GM18873 (cell line): Measurements from ENCODE around the gene CDPF1.
"Not testable (repeated sequence)": the region's sequence is repeated elsewhere in the genome, so short reads cannot be mapped to it uniquely, and the experiment has no call there.

Experiments used
- ATAC-seq: cut with Tn5 transposase; IDR thresholded peaks from one replicate; pipeline ENCODE4 v1.9.1; 2021; ENCODE audit warnings: mild to moderate bottlenecking, moderate library complexity, moderate number of reproducible peaks; ENCODE audit not compliant: unreplicated experiment, low FRiP score

CDPF1 gene

GRCh38 chr22:46230262-46230901, 19.7 kb downstream of the CDPF1 start:
- ATAC-seq: no peak

GRCh38 chr22:46229701-46230100, 20.4 kb downstream of the CDPF1 start:
- ATAC-seq: no peak

- no peak for ATAC-seq
Observed at GRCh38 chr22:46226577-46226976, 23.5 kb downstream of the CDPF1 start.

GRCh38 chr22:46225631-46226030, 24.5 kb downstream of the CDPF1 start:
- ATAC-seq: no peak

GRCh38 chr22:46224898-46225290, 25.2 kb downstream of the CDPF1 start:
- ATAC-seq: no peak

GRCh38 chr22:46224044-46224897, 25.8 kb downstream of the CDPF1 start:
- no peak for ATAC-seq

GRCh38 chr22:46220921-46221320, 29.2 kb downstream of the CDPF1 start:
- no peak for ATAC-seq

GRCh38 chr22:46219636-46220035, 30.5 kb downstream of the CDPF1 start:
- no peak for ATAC-seq

GRCh38 chr22:46214616-46215015, 35.5 kb downstream of the CDPF1 start:
- no peak for ATAC-seq

GRCh38 chr22:46214149-46214548, 35.9 kb downstream of the CDPF1 start:
- ATAC-seq: no peak

GRCh38 chr22:46213052-46213451, 37.0 kb downstream of the CDPF1 start:
- no peak for ATAC-seq

GRCh38 chr22:46212195-46212594, 37.9 kb downstream of the CDPF1 start:
- no peak for ATAC-seq

- ATAC-seq: no peak
Observed at GRCh38 chr22:46209262-46209661, 40.8 kb downstream of the CDPF1 start.

- ATAC-seq: no peak
Observed at GRCh38 chr22:46203601-46203980, 46.5 kb downstream of the CDPF1 start.

- no peak for ATAC-seq
Observed at GRCh38 chr22:46202897-46203600, 47.0 kb downstream of the CDPF1 start.

GRCh38 chr22:46201059-46201757, 48.9 kb downstream of the CDPF1 start:
- no peak for ATAC-seq

- ATAC-seq: not testable (repeated sequence)
Observed at GRCh38 chr22:46198806-46199205, 51.3 kb downstream of the CDPF1 start.

- ATAC-seq: no peak
Observed at GRCh38 chr22:46198274-46198673, 51.8 kb downstream of the CDPF1 start.

GRCh38 chr22:46196278-46196677, 53.8 kb downstream of the CDPF1 start:
- no peak for ATAC-seq

GRCh38 chr22:46195487-46196165, 54.5 kb downstream of the CDPF1 start:
- ATAC-seq: no peak
